ENCODE results near the gene RPS6KA3.

The RPS6KA3 gene

DNA sequence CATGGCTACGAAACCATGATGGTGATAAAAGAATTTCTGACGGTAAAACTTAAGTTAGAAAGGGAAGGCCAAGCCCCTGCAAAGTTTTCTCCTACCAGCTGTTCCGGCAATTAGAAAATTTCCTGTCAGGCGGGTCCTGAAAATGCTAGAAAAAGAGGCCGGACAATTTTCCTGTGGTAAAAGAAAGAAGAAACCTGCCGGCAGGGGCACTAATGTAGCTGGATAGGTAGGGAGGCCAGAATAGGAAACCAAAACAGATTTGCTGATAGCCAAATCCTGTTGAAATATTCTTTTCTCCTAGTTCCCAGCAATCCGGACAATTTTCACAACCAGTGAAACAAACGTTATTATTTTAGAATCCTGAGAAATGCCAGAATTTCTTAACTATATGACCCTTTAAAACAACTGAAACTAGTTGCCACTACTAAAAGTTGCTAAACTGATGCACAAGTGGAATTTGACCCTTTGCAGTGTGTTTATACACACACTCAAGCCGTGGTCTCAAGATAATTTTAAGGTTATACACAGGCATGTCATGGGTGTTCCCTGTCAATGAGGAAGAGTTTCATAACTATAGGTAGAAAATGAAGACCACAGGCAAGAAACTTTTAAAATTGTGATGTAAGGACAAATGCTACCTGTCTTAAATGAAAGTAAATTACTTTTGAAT is 47.7 kb downstream of the RPS6KA3 start:
- H3K27ac ChIP-seq, result no peak overlapping the region
- TF ChIP-seq CTCF (IDR thresholded peaks at IDR 0.05) (no peak), ZFX (IDR thresholded peaks at IDR 0.05; ENCODE audit: borderline replicate concordance) (no peak)

- no peak for TF ChIP-seq CTCF (IDR thresholded peaks at IDR 0.05)
- no peak for TF ChIP-seq ZFX (IDR thresholded peaks at IDR 0.05; ENCODE audit: borderline replicate concordance)
- H3K27ac ChIP-seq, result 0 out of 2 replicates have a peak overlapping the region, but pooled peaks have one; percentile 7
Measured at GRCh38 chrX:20217906-20218305, 48.8 kb downstream of the RPS6KA3 start.

DNA sequence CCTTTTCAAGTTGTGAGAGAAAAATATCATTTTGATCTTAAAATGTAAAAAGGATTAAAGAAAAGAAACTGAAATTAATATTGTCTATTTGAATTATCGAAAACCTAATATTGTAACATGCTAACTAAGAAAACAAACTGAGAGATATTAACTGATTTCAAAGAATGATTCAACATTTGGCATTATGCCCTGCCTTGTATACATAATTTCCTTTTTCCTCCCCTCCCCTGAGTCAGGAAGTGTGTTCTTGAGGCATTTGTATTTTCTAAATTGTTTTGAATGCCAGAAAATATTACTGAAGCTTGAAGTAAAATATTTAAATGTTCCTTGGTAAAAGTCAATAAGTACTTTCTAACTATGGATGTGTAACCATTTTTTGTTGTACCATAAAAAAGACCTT is 49.4 kb downstream of the RPS6KA3 start:
- TF ChIP-seq CTCF (IDR thresholded peaks at IDR 0.05) (no peak), ZFX (IDR thresholded peaks at IDR 0.05; ENCODE audit: borderline replicate concordance) (no peak)
- no peak overlapping the region for H3K27ac ChIP-seq

DNA sequence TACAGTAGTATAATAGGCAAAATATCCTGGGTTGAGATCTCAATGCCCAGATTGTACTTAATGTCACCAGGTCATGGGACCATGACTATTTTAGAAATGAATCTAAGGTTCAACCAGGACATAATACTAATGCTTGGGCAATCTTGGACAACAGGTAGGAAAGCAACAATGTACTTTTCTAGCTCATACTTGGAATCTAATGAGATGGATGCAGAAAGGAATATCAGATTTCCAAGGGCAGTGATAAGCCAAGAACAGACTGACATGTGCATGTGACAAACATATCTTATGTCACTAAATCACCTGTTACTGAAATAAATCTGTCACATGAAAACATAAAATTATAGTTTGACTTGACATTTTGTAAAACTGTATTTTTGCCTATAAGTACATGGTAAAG is 51.1 kb downstream of the RPS6KA3 start:
- H3K27ac ChIP-seq, result no peak overlapping the region
- no peak for TF ChIP-seq CTCF (IDR thresholded peaks at IDR 0.05)
- no peak for TF ChIP-seq ZFX (IDR thresholded peaks at IDR 0.05; ENCODE audit: borderline replicate concordance)

- no peak overlapping the region for H3K27ac ChIP-seq
- no peak for TF ChIP-seq ZFX (IDR thresholded peaks at IDR 0.05; ENCODE audit: borderline replicate concordance)
Measured at GRCh38 chrX:20212486-20213089, 54.1 kb downstream of the RPS6KA3 start.

- no peak overlapping the region for H3K27ac ChIP-seq
- TF ChIP-seq CTCF (IDR thresholded peaks at IDR 0.05), result no peak
- no peak for TF ChIP-seq ZFX (IDR thresholded peaks at IDR 0.05; ENCODE audit: borderline replicate concordance)
Measured at GRCh38 chrX:20211261-20211786, 55.4 kb downstream of the RPS6KA3 start.

GRCh38 chrX:20205927-20206708 is 60.6 kb downstream of the RPS6KA3 start:
- no peak overlapping the region for H3K27ac ChIP-seq
- TF ChIP-seq CTCF (IDR thresholded peaks at IDR 0.05) (no peak), ZFX (IDR thresholded peaks at IDR 0.05; ENCODE audit: borderline replicate concordance) (no peak)
